Eye (tissue), 1 donor: Measurements from ENCODE around the gene RAP1GAP2.
"Not testable (repeated sequence)": the region's sequence is repeated elsewhere in the genome, so short reads cannot be mapped to it uniquely, and the experiment has no call there.

Experiments
- DNase-seq: peaks from one replicate; pipeline ENCODE4 v3.0.0-alpha.2; 2015

Gene RAP1GAP2

GRCh38 chr17:2889256-2889655 lies 93.0 kb downstream of the RAP1GAP2 start:
- no peak for DNase-seq

- DNase-seq, result not testable (repeated sequence)
Measured at GRCh38 chr17:2890778-2891177, 94.5 kb downstream of the RAP1GAP2 start.

DNA sequence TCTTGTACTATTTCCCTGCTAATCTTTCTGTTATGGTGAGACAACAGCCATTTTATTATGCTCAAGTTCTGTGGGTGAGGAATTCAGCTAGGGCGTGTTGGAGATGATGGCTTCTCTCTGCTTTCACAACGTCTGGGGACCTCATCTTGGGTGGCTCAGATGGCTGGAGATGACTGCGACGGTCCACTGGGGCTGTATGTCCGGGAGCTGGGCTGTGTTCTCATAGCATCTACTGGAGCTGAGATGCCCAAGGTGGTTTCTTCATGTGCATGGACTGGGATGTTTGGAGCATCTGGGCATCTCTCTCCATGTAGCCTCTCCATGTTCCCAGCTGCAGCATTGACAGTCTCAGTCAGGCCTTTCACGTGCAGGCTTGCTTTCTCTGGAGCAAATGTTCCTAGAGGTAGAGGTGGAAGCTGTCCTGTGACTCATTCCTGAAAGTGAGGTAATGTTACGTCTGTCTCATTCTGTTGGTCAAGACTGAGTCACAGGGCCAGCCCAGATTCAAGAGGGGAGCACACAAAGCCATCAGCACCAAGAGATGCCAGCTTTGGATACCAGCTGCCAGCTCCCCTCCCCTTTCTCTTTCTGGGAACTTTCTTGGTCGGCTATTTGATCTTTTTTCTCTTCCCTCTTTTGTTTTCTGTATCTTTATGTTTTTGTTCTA lies 96.2 kb downstream of the RAP1GAP2 start:
- DNase-seq, result no peak

DNA sequence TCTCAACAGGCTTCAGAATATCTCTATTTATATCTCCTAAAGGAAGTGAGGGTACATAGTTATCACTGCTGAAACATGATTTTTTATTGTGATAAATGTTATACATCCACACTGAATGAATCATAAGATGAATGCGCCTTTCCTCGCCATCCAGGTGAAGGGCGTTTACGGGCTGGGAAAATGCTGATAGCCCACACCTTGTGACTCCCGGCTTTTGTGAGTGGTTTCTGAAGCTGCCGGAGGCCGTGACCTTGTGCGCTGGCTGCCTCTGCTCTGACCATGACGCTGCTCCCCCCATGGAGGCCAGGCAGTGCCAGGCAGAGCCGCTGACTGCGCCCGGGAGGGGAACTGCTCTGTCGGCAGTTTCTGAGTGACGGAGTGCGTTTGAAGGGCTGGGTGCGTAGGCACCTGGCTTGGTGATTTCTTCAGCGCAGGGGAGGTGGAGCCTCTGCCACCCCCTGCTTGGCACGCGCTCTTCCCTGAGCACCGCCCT lies 97.2 kb downstream of the RAP1GAP2 start:
- no peak for DNase-seq

- no peak for DNase-seq
Measured at GRCh38 chr17:2894782-2895181, 98.5 kb downstream of the RAP1GAP2 start.

DNA sequence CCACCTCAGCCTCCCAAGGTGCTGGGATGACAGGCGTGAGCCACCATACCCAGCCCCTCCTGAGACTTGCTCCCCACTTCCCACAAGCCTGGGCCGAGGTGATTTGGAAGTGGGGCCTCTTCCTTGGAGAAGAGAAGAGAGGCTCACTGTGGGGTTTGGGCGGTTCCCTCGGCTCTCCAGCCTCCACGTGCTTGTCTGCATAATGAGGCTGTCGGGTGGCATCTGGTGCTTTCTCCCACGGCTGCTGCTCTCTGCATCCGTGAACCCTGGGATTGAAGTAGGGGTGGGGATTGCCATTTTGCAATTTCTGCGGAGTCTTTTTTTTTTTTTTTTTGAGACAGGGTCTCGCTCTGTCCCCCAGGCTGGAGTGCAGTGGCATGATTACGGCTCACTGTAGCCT lies 101.4 kb downstream of the RAP1GAP2 start:
- no peak for DNase-seq

- DNase-seq, result no peak
Measured at GRCh38 chr17:2898255-2898926, 102.2 kb downstream of the RAP1GAP2 start.

- DNase-seq, result no peak
Measured at GRCh38 chr17:2899906-2900305, 103.7 kb downstream of the RAP1GAP2 start.

DNA sequence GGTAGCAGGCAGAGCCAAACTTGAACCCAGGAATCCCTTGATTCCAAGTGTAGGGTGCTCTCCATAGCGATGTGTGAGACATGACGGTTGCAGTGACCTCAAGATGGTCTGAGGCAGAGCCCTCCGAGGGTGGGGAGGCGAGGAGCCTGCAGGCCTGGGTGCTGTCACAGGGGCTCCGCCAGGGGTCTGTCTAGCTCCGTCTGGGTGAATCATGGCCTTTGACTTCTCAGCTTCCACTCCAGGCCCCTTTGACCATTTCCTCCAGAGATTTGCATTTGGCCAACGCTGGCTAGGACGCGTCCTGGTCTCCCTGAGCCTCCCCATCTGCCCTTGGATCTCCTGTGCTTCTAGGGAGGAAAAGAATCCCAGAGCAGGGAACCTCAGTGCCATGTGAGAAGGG lies 104.6 kb downstream of the RAP1GAP2 start:
- DNase-seq, result no peak

GRCh38 chr17:2901582-2901981 lies 105.3 kb downstream of the RAP1GAP2 start:
- no peak for DNase-seq

DNA sequence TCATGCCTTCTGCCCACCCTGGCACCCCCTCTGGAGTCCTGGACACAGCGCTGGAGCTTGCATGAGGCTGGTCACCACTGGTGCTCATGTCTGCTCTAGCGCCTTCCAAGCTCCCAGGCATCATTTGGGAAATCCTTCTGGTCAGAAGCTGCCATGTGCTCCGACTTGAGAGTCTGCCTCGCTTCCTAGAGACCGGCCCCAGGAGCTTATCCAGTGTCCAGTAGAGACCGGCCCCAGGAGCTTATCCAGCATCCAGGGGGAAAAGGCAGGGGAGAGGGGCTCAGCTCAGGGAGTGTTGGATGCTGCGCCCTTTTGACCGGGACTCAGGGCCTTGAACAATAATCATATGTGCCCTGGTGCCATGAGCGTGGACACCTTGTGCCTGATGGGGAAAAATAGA lies 106.3 kb downstream of the RAP1GAP2 start:
- DNase-seq, result no peak

GRCh38 chr17:2903193-2903974 lies 107.1 kb downstream of the RAP1GAP2 start:
- no peak for DNase-seq

- DNase-seq, result peak; percentile 82
Measured at GRCh38 chr17:2904135-2904534, 107.9 kb downstream of the RAP1GAP2 start.

- DNase-seq, result no peak
Measured at GRCh38 chr17:2905269-2905668, 109.0 kb downstream of the RAP1GAP2 start.

DNA sequence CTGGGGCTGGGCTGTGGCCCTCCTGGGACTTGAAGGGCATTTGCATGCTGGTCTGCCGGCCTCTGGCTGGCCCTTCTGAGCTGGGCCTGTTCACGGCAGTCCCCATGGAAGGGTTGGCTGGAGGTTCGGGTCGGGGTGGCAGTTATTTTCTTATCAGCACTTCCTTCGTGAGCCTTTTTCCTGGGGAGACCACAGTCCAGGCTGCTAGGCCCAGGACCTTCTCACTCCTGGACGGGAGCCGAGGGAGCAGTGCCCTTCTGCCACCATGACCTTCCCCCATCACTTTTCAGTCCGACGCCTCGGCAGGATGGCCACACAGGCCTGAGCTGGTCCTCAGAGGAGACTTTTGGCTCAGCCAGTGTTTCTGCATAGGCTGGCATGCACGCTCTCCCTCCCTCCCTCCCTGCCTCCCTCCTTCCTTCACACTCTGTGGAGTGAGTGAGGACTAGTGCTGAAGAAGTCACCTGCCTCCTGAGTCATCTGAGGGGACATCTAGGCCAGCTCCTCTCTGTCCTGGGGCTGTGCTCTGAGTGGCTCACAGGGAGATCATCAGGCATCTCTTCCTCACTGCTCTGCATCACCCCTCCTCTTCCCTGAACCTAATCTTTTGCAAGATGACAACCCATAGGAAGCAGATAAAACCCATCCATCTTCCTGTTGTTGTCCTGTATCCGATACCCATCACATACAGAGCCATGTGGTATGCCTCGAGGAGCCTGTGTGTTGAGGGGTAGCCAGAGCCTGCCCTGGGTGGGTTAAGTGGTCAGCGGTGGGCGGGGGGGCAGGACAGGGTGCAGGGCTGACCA lies 109.7 kb downstream of the RAP1GAP2 start:
- no peak for DNase-seq

GRCh38 chr17:2906901-2907300 lies 110.7 kb downstream of the RAP1GAP2 start:
- DNase-seq, result no peak

GRCh38 chr17:2909175-2909845 lies 113.1 kb downstream of the RAP1GAP2 start:
- peak; percentile 38 for DNase-seq

DNA sequence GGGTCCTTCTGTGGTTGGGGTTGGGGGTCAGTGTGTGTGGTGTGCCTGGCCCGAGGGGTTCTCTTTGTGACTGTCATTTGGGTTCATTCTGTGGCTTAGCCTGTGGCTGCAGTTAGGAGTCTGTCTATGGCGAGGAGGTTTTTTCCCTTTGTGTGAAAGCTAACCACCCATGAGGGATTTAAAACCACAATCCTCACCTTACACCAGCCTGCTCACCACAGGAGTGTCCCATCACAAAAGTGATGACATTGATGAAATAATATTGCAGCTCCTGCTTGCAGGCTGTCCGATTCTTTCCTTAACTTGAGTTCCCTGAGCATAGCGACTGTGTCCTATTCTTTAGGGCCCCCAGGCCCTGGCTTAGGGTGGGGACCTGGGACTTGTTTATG lies 113.6 kb downstream of the RAP1GAP2 start:
- no peak for DNase-seq

- DNase-seq, result no peak
Measured at GRCh38 chr17:2911035-2911754, 115.0 kb downstream of the RAP1GAP2 start.

GRCh38 chr17:2911755-2912111 lies 115.5 kb downstream of the RAP1GAP2 start:
- DNase-seq, result no peak

GRCh38 chr17:2912754-2913153 lies 116.5 kb downstream of the RAP1GAP2 start:
- no peak for DNase-seq

GRCh38 chr17:2916461-2916860 lies 120.2 kb downstream of the RAP1GAP2 start:
- no peak for DNase-seq
